ENCODE results near the gene SRD5A1.

DNA sequence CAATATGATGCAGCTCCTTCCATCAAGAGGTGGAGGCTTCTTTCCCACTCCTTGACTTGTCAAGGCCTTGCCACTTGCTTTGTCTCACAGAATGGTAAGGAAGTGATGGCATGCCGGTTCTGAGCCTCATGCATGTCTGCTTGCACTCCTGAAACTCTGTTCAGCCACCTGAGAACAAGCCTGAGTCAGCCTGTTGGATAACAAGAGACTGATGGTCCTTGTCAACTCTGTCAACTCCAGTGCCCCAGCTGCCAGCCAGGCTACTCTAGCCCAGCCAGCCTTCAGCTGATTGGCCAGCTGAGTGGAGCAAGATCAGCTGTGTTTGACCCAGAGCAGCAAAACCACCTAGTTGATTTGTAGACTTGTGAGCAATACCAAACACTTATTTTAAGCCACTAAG, 75.6 kb downstream of the SRD5A1 start:
- no peak for TF ChIP-seq POLR2AphosphoS5 (IDR thresholded peaks at IDR 0.05; ENCODE audit: borderline replicate concordance, low read depth, low read length)
- TF ChIP-seq EZH2 (IDR thresholded peaks at IDR 0.05): no peak
- TF ChIP-seq FOXP2 (optimal IDR thresholded peaks at IDR 0.05; ENCODE audit: control extremely low read depth, extremely low read length, insufficient read depth): no peak

Measured in SK-N-MC (cell line).